ENCODE data around the gene TNFAIP8L2.
"Not testable (repeated sequence)": the region's sequence is repeated elsewhere in the genome, so short reads cannot be mapped to it uniquely, and the experiment has no call there.

TNFAIP8L2 gene

GRCh38 chr1:151193304-151193703 lies 36.9 kb downstream of the TNFAIP8L2 start:
- no peak for DNase-seq

- no peak for DNase-seq
Measured at GRCh38 chr1:151193856-151194255, 37.4 kb downstream of the TNFAIP8L2 start.

GRCh38 chr1:151194894-151195594 lies 38.6 kb downstream of the TNFAIP8L2 start:
- DNase-seq: not testable (repeated sequence)

GRCh38 chr1:151196292-151196800 lies 39.9 kb downstream of the TNFAIP8L2 start:
- DNase-seq: peak; percentile 52

- DNase-seq: no peak
Measured at GRCh38 chr1:151197863-151198253, 41.4 kb downstream of the TNFAIP8L2 start.

- DNase-seq: peak; percentile 98
Measured at GRCh38 chr1:151198254-151199127, 42.0 kb downstream of the TNFAIP8L2 start, which contains the start of gene PIP5K1A. Gene PIP5K1A, plus strand, starts transcription at chr1:151198552. Its CDS starts 445 bp downstream, at chr1:151198997.

GRCh38 chr1:151199873-151200581 lies 43.6 kb downstream of the TNFAIP8L2 start:
- peak; percentile 15 for DNase-seq

GRCh38 chr1:151205381-151205965 lies 49.0 kb downstream of the TNFAIP8L2 start:
- not testable (repeated sequence) for DNase-seq
